ENCODE measurements around the gene PSMD4.
A peak's percentile ranks its signal among the peaks of the same experiment; 100 is the strongest.

The PSMD4 gene

DNA sequence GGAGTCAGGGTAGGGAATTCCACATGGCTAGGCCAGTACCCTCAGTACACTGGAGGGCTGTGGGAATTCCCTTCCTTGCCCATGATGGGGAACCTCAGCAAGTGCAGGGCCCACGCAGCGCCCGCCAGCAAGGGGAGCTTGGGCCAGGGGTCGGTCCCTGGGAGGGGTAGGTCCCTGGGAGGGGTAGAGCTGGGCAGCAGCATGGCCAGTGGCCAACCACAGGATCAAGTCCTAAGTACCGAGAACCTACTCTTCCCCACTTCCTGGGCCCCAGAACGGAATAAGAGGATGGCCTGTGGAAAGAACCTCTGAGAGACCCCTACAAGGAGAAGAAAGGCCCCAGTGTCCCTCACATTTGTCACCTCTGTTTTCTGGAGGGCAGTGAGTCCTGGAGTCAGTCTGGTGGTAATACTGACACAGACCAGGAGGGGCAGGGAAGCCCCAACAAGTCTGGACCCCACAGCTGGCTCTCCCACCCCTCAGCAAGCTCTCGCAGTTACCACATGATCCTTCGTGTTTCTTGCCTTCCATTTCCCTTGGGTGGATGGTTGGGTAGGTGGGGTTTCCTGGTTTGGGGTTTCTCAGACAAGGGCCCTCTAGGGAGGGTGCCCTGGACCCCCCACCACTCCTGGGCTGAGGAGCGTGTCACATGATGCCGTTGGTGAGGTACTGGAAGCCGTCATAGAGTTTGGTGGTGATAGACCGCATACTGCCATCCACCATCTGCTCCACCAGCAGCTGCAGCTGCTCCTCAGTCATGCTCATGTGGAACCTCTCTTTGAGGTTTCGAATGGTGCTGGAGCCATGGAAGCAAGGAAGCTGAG is 37.9 kb downstream of the PSMD4 start:
- in situ Hi-C loops (cut with HindIII; ENCODE audit: low sequenced_read_pairs), result no loop called here
- DNase-seq (ENCODE audit: low read depth), result no peak
- TF ChIP-seq, protein P1, sequence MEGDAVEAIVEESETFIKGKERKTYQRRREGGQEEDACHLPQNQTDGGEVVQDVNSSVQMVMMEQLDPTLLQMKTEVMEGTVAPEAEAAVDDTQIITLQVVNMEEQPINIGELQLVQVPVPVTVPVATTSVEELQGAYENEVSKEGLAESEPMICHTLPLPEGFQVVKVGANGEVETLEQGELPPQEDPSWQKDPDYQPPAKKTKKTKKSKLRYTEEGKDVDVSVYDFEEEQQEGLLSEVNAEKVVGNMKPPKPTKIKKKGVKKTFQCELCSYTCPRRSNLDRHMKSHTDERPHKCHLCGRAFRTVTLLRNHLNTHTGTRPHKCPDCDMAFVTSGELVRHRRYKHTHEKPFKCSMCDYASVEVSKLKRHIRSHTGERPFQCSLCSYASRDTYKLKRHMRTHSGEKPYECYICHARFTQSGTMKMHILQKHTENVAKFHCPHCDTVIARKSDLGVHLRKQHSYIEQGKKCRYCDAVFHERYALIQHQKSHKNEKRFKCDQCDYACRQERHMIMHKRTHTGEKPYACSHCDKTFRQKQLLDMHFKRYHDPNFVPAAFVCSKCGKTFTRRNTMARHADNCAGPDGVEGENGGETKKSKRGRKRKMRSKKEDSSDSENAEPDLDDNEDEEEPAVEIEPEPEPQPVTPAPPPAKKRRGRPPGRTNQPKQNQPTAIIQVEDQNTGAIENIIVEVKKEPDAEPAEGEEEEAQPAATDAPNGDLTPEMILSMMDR (IDR thresholded peaks at IDR 0.05; ENCODE audit: low read depth, low read length, missing control alignments), result no peak
- H3K4me3 ChIP-seq (ENCODE audit: low read depth, low read length), result no peak overlapping the region

DNA sequence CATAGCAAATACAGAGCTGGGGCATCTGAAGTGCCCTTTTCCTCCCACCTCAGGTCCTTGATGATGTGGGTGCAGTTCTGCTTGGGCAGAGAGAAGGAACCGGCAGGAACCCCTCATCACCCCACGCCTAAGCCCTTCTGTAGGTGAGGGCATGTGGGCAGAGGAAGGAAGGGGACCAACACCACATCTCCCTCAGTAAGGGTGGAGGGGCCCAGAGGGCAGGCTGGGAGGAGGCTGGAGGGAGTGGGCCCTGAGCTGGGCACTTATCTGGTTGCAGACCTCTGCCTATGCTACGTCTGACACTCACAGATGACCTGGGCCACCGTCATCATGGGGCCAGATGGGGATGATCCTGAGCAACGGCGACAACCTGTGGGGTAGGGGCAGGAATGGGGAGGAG is 38.6 kb downstream of the PSMD4 start:
- H3K4me3 ChIP-seq (ENCODE audit: low read depth, low read length), result no peak overlapping the region
- in situ Hi-C loops (cut with HindIII; ENCODE audit: low sequenced_read_pairs), result no loop called here
- TF ChIP-seq, protein P1 (IDR thresholded peaks at IDR 0.05; ENCODE audit: low read depth, low read length, missing control alignments), result no peak
- no peak for DNase-seq (ENCODE audit: low read depth)

GRCh38 chr1:151294742-151295462 is 40.4 kb downstream of the PSMD4 start:
- DNase-seq (ENCODE audit: low read depth), result no peak
- in situ Hi-C loops (cut with HindIII; ENCODE audit: low sequenced_read_pairs), result no loop called here
- TF ChIP-seq, protein P1 (IDR thresholded peaks at IDR 0.05; ENCODE audit: low read depth, low read length, missing control alignments), result no peak
- no peak overlapping the region for H3K4me3 ChIP-seq (ENCODE audit: low read depth, low read length)

DNA sequence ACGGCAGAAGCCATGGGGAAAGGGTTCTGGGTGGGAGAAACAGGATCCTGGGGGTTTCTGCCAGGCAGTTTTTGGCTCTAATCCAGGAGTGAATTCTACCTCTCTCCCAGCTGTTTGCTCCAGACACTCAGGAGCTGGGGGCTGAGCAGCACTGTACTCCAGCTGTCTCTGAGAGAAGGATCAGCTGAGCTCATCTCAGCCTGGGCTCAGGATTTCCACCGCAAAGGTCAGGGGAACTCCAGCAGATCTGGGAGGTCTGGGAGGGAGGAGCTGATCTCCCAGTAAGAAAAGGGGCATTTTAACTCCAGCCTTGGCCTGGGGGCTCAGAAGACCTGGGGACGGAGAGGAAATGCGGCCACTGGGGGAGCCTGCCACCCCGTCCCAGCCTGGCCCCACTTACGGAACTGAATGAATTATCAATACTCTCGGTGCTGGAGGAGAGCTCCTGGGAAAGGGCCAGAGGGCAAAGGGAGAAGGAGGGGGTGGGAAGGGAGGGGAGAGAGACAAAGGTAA is 55.3 kb downstream of the PSMD4 start:
- no peak overlapping the region for H3K4me3 ChIP-seq (ENCODE audit: low read depth, low read length)
- in situ Hi-C loops (cut with HindIII; ENCODE audit: low sequenced_read_pairs), result no loop called here
- TF ChIP-seq, protein P1 (IDR thresholded peaks at IDR 0.05; ENCODE audit: low read depth, low read length, missing control alignments), result no peak
- no peak for DNase-seq (ENCODE audit: low read depth)

DNA sequence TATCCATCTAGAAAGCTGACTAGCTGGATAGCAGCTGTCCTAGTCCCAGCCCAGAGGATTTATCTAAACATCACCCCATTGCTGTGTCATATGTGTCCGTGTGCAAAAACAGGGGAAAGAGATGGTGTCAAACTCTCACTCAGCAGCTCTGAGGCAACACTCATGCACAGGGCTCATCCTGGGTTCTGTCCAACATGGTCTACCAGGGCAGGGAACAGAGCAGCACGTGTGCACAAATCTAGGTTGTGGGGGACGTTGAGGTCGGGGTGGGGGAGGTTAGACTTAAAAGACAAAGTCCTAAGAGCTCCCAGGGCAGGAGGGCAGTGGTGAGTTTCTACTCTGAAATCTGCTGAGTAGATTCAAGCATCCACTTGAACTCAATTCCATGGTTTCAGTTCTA is 56.5 kb downstream of the PSMD4 start:
- in situ Hi-C loops (cut with HindIII; ENCODE audit: low sequenced_read_pairs), result no loop called here
- TF ChIP-seq, protein P1 (IDR thresholded peaks at IDR 0.05; ENCODE audit: low read depth, low read length, missing control alignments), result no peak
- no peak overlapping the region for H3K4me3 ChIP-seq (ENCODE audit: low read depth, low read length)
- no peak for DNase-seq (ENCODE audit: low read depth)

- TF ChIP-seq, protein P1 (IDR thresholded peaks at IDR 0.05; ENCODE audit: low read depth, low read length, missing control alignments), result peak; percentile 3
- no peak overlapping the region for H3K4me3 ChIP-seq (ENCODE audit: low read depth, low read length)
- DNase-seq (ENCODE audit: low read depth), result peak; percentile 94
- in situ Hi-C loops (cut with HindIII; ENCODE audit: low sequenced_read_pairs), result no loop called here
These were observed 57.2 kb downstream of the PSMD4 start for GRCh38 chr1:151311589-151312331.

Data from astrocyte of the cerebellum (primary cell).